H1 (cell line): ENCODE data around the gene PELI2. TPM values are rescaled to one million over a fixed set of nuclear protein-coding genes. Genes with fewer than 3 reads are reported as not detected.

Source experiments
- CTCF ChIA-PET: fragments of 300-600 bp; sonication (Branson Sonifier 250); formaldehyde crosslinking; loops from one replicate; lab custom pipeline; 2021; ENCODE audit not compliant: partially characterized antibody; lab: Charles Lee
- POLR2A ChIA-PET: fragments of 300-600 bp; sonication (Branson Sonifier 250); formaldehyde crosslinking; loops from one replicate; lab custom pipeline; 2021; ENCODE audit warnings: inconsistent platforms; ENCODE audit not compliant: partially characterized antibody; lab: Charles Lee
- DNase-seq, 2 experiments: peaks; one replicate each; pipeline versions ENCODE4 v3.0.0 to v3.0.0-alpha.2; 2010 to 2022; ENCODE audit warnings: low spot score in 2 of 2, low read depth in 1 of 2, mixed read lengths in 1 of 2
- FAIRE-seq: peaks from 2 replicates; lab custom pipeline; 2011; peaks lifted over from hg19 to GRCh38; lab: Jason Lieb, UNC
- H2AFZ ChIP-seq: 2 replicates; pipeline ENCODE4 v1.8.1; 2012; ENCODE audit warnings: low read length, inconsistent platforms
- H2AK5ac ChIP-seq: 2 replicates; pipeline ENCODE4 v1.6.1; 2013; ENCODE audit warnings: low read depth, low read length
- H2BK120ac ChIP-seq: replicated peaks from 2 replicates; pipeline ENCODE3; 2013; ENCODE audit warnings: low read depth, low read length, inconsistent platforms
- H2BK12ac ChIP-seq: 2 replicates; pipeline ENCODE4 v1.6.1; 2013; ENCODE audit warnings: low read depth, low read length
- H2BK15ac ChIP-seq: 2 replicates; pipeline ENCODE4 v1.6.1; 2013; ENCODE audit warnings: low read length
- H2BK20ac ChIP-seq: 2 replicates; pipeline ENCODE4 v1.6.1; 2013; ENCODE audit warnings: low read length
- H2BK5ac ChIP-seq: 2 replicates; pipeline ENCODE4 v1.6.1; 2013; ENCODE audit warnings: low read depth, low read length
- H3K14ac ChIP-seq: 2 replicates; pipeline ENCODE4 v1.6.1; 2013; ENCODE audit warnings: inconsistent platforms; ENCODE audit not compliant: insufficient read length
- H3K18ac ChIP-seq: 2 replicates; pipeline ENCODE4 v1.6.1; 2013; ENCODE audit warnings: low read length; ENCODE audit errors: extremely low read depth
- H3K23ac ChIP-seq: 2 replicates; pipeline ENCODE4 v1.6.1; 2013; ENCODE audit warnings: inconsistent platforms; ENCODE audit not compliant: insufficient read length
- H3K23me2 ChIP-seq: 2 replicates; pipeline ENCODE4 v1.6.1; 2013; ENCODE audit warnings: low read depth, low read length
- H3K27ac ChIP-seq: 2 replicates; pipeline ENCODE4 v1.6.1; 2011; ENCODE audit warnings: low read depth, low read length, inconsistent platforms
- H3K27me3 ChIP-seq, 4 experiments: replicated peaks in 1 of 4; 1 replicate in 1 of 4; 2 replicates in 3 of 4; pipeline versions ENCODE4 v1.6.1 to v1.8.1; 2011 to 2013; ENCODE audit warnings: low read length in 3 of 4, mild to moderate bottlenecking in 3 of 4, inconsistent platforms in 2 of 4, mixed read lengths in 2 of 4, moderate library complexity in 1 of 4; ENCODE audit not compliant: control insufficient read depth in 3 of 4, insufficient read depth in 3 of 4; ENCODE audit errors: extremely low read depth in 1 of 4
- H3K36me3 ChIP-seq, 4 experiments: 2 replicates each; pipeline versions ENCODE4 v1.6.1 to v1.8.1; 2011 to 2013; ENCODE audit warnings: mild to moderate bottlenecking in 4 of 4, low read length in 3 of 4, moderate library complexity in 2 of 4, control low read depth in 1 of 4, inconsistent platforms in 1 of 4; ENCODE audit not compliant: insufficient read depth in 4 of 4, control insufficient read depth in 2 of 4
- H3K4ac ChIP-seq: replicated peaks from 2 replicates; pipeline ENCODE3; 2013; ENCODE audit warnings: low read length, low read depth, mixed read lengths, inconsistent platforms; ENCODE audit not compliant: insufficient read length
- H3K4me1 ChIP-seq, 4 experiments: replicated peaks in 1 of 4; 1 replicate in 1 of 4; 2 replicates in 3 of 4; pipeline versions ENCODE4 v1.6.1 to v1.8.1; 2011 to 2013; ENCODE audit warnings: low read length in 3 of 4, inconsistent platforms in 2 of 4, mixed read lengths in 1 of 4; ENCODE audit not compliant: insufficient read depth in 4 of 4, control insufficient read depth in 3 of 4
- H3K4me2 ChIP-seq, 2 experiments: 2 replicates each; pipeline versions ENCODE4 v1.6.1 to v1.8.1; 2011 to 2013; ENCODE audit warnings: low read depth in 2 of 2, low read length in 2 of 2, control low read depth in 1 of 2, inconsistent platforms in 1 of 2, mild to moderate bottlenecking in 1 of 2; ENCODE audit not compliant: insufficient read depth in 1 of 2
- H3K4me3 ChIP-seq, 4 experiments: fragments of 200-600, 300-600 bp in 1 of 4; sonication (generic), shearing (Covaris generic), sonication (Bioruptor Twin) in 1 of 4; 2 replicates each; pipeline versions ENCODE4 v1.5.1 to v1.8.1; 2011 to 2016; ENCODE audit warnings: low read length in 4 of 4, low read depth in 3 of 4, control low read depth in 2 of 4, inconsistent platforms in 2 of 4, mild to moderate bottlenecking in 2 of 4, mixed read lengths in 1 of 4, moderate library complexity in 1 of 4; ENCODE audit not compliant: insufficient read depth in 2 of 4; ENCODE audit errors: extremely low read depth in 1 of 4
- H3K56ac ChIP-seq: replicated peaks from 2 replicates; pipeline ENCODE3; 2013; ENCODE audit warnings: low read depth, mild to moderate bottlenecking, mixed read lengths, low read length, inconsistent platforms; ENCODE audit not compliant: insufficient read length
- H3K79me1 ChIP-seq: 2 replicates; pipeline ENCODE4 v1.6.1; 2013; ENCODE audit warnings: low read depth, low read length, control low read depth
- H3K79me2 ChIP-seq, 2 experiments: 2 replicates each; pipeline versions ENCODE4 v1.6.1 to v1.8.1; 2012 to 2013; ENCODE audit warnings: low read length in 2 of 2, mild to moderate bottlenecking in 2 of 2, inconsistent platforms in 1 of 2; ENCODE audit not compliant: insufficient read depth in 2 of 2, control insufficient read depth in 1 of 2
- H3K9ac ChIP-seq, 4 experiments: replicated peaks in 1 of 4; 1 replicate in 1 of 4; 2 replicates in 3 of 4; pipeline versions ENCODE4 v1.6.1 to v1.8.1; 2011 to 2013; ENCODE audit warnings: low read depth in 3 of 4, low read length in 3 of 4, control low read depth in 2 of 4, mild to moderate bottlenecking in 2 of 4, moderate library complexity in 2 of 4, inconsistent platforms in 1 of 4; ENCODE audit errors: extremely low read depth in 1 of 4
- H3K9me3 ChIP-seq, 2 experiments: 2 replicates each; pipeline versions ENCODE4 v1.6.1 to v1.8.1; 2012 to 2013; ENCODE audit warnings: mild to moderate bottlenecking in 2 of 2, moderate library complexity in 2 of 2, control low read depth in 1 of 2, inconsistent platforms in 1 of 2, low read depth in 1 of 2, low read length in 1 of 2, mixed read lengths in 1 of 2; ENCODE audit not compliant: insufficient read depth in 2 of 2
- H4K20me1 ChIP-seq, 2 experiments: replicated peaks in 1 of 2; 2 replicates each; pipeline versions ENCODE3 to v1.8.1; 2011 to 2013; ENCODE audit warnings: inconsistent platforms in 2 of 2, low read length in 2 of 2, mild to moderate bottlenecking in 1 of 2; ENCODE audit not compliant: insufficient read depth in 2 of 2, control insufficient read depth in 1 of 2
- H4K5ac ChIP-seq: 2 replicates; pipeline ENCODE4 v1.6.1; 2013; ENCODE audit warnings: low read length, low read depth, mixed read lengths, inconsistent platforms; ENCODE audit not compliant: insufficient read length
- H4K8ac ChIP-seq: 2 replicates; pipeline ENCODE4 v1.8.0; 2013; ENCODE audit warnings: mild to moderate bottlenecking, moderate library complexity, low read length, inconsistent platforms; ENCODE audit not compliant: insufficient read depth; ENCODE audit errors: extremely low read depth
- H4K91ac ChIP-seq: replicated peaks from 2 replicates; pipeline ENCODE3; 2013; ENCODE audit warnings: low read length, mixed read lengths, inconsistent platforms; ENCODE audit not compliant: insufficient read length
- BACH1 ChIP-seq: IDR thresholded peaks from 2 replicates; pipeline ENCODE4 v1.6.1; 2012; ENCODE audit warnings: low read length, improper control_type of control experiment
- BRCA1 ChIP-seq: IDR thresholded peaks from 2 replicates; pipeline ENCODE4 v1.6.1; 2012; ENCODE audit warnings: low read depth, low read length, improper control_type of control experiment
- MAFK ChIP-seq: IDR thresholded peaks from 2 replicates; pipeline ENCODE4 v1.6.1; 2012; ENCODE audit warnings: low read depth, mild to moderate bottlenecking, improper control_type of control experiment, low read length
- RXRA ChIP-seq: IDR thresholded peaks from 2 replicates; pipeline ENCODE4 v1.6.1; 2011; ENCODE audit warnings: low read depth, mild to moderate bottlenecking, low read length, moderate library complexity; ENCODE audit not compliant: insufficient read depth
- SIN3A ChIP-seq, 2 experiments: IDR thresholded peaks in 1 of 2; conservative IDR thresholded peaks in 1 of 2; 2 replicates each; pipeline ENCODE4 v1.6.1; 2011 to 2012; ENCODE audit warnings: low read length in 2 of 2, improper control_type of control experiment in 1 of 2, low read depth in 1 of 2, mild to moderate bottlenecking in 1 of 2
- SIRT6 ChIP-seq: IDR thresholded peaks from one replicate; pipeline ENCODE4 v1.7.1; 2012; ENCODE audit warnings: low read length, inconsistent platforms
- TAF1 ChIP-seq: IDR thresholded peaks from 2 replicates; pipeline ENCODE4 v1.6.1; 2011; ENCODE audit warnings: mild to moderate bottlenecking, low read depth, low read length
- WGBS, 2 experiments: shearing (Covaris generic) in 1 of 2; methylation state at CpG; one replicate each; pipeline versions ENCODE4 v1.1.6 to v1.1.7; 2013 to 2015; ENCODE audit warnings: low lambda C conversion rate in 2 of 2, mixed read lengths in 2 of 2, inconsistent platforms in 1 of 2, low coverage in 1 of 2, missing lambda C conversion rate in 1 of 2; ENCODE audit not compliant: insufficient replicate concordance in 2 of 2, insufficient coverage in 1 of 2, insufficient read length in 1 of 2; ENCODE audit errors: extremely low coverage in 1 of 2, missing lambda C conversion rate in 1 of 2; 5-methylcytosine and 5-hydroxymethylcytosine counted together
- polyA plus RNA-seq, 7 experiments: library from polyadenylated mRNA; depleted of rRNA in 3 of 7; stranded (reverse) in 5 of 7; unstranded in 2 of 7; fragments of >200 nt in 5 of 7; fragments of 200-250 nt in 2 of 7; gene quantifications; 1 replicate in 5 of 7; 2 replicates in 1 of 7; 4 replicates in 1 of 7; pipeline versions ENCODE4 v1.2.1 to v1.2.3, GENCODE V29; 2011 to 2013; ENCODE audit warnings: missing spikeins in 2 of 7, mixed read lengths in 2 of 7
- total RNA-seq: library from RNA; stranded (reverse); fragmentation: NEBNext Ultra II Directional; extraction: Animal tissue kit (Norgen Biotek cat#: 25700); gene quantifications from 2 replicates; pipeline ENCODE4 v1.2.1, GENCODE V29; 2021
- TF ChIP-seq, protein P1 (sequence below), 3 experiments: IDR thresholded peaks; 1 replicate in 2 of 3; 2 replicates in 1 of 3; pipeline versions ENCODE4 v1.5.1 to v1.6.1; 2011; ENCODE audit warnings: low read length in 3 of 3, mild to moderate bottlenecking in 3 of 3, inconsistent platforms in 2 of 3, low read depth in 1 of 3, moderate library complexity in 1 of 3; ENCODE audit not compliant: insufficient read depth in 1 of 3; ENCODE audit errors: control extremely low read depth in 1 of 3

The PELI2 gene
- total and polyA plus RNA-seq, 2 of the 8 experiments (the other 6 are each of a cell fraction or from before 2014, with no cell fraction given) = 14.6 to 25.7 TPM

DNA sequence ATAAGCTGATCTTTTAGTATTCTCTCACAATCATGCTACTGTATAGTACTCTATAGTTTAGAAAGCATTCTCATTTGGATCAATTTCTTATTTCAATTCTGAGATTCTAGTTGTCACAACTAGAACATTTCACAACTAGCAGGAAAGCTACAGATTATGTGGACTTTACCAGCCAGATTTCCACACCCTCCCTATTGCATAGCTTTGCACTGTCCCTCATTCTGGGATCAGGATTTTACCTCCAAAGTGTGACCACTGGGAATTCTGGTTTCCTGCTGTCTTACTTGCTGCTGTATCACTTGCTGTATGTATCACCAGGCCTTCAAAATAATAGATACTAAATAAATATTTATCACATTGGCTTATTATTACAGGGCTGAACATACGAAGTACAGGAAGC lies 10.2 kb upstream of the PELI2 start:
- Histone ChIP-seq H4K8ac (no peak overlapping the region), H3K14ac (no peak overlapping the region), H2BK20ac (no peak overlapping the region), H2AFZ (no peak overlapping the region), H3K27ac (no peak overlapping the region), H3K36me3 (no peaks in the 10 kb centered on the region), H3K56ac (no peak overlapping the region), H2BK12ac (no peak overlapping the region), H4K5ac (no peak overlapping the region), H2BK5ac (no peak overlapping the region), H3K27me3 (no peaks in the 10 kb centered on the region), H3K4me2 (no peak overlapping the region), H3K9me3 (no peaks in the 10 kb centered on the region), H3K9ac (no peak overlapping the region), H3K79me1 (no peaks in the 10 kb centered on the region), H2AK5ac (no peak overlapping the region), H3K4ac (no peak overlapping the region), H3K4me3 (no peak overlapping the region), H2BK15ac (no peak overlapping the region), H3K18ac (no peak overlapping the region), H3K79me2 (no peaks in the 10 kb centered on the region), H2BK120ac (no peak overlapping the region), H3K4me1 (no peaks in the 10 kb centered on the region), H3K23me2 (no peaks in the 10 kb centered on the region), H4K91ac (no peak overlapping the region), H3K23ac (no peak overlapping the region), H4K20me1 (no peaks in the 10 kb centered on the region)
- CTCF ChIA-PET = interaction anchor here (1.2 to 1.4 kb wide), 2 partner anchors 381 to 394 kb away, joined by 3 read pairs; no protein-coding TSS in a partner anchor
- no peak for FAIRE-seq
- 95% methylated on average over 1 of the region's 1 CpG; no CpG with 5 or more reads in 1 of the 2 experiments for WGBS, 2 experiments
- TF ChIP-seq MAFK (no peak), SIRT6 (no peak), TAF1 (no peak), SIN3A (conservative IDR thresholded peaks at IDR 0.05 in 1 of 2, IDR thresholded peaks at IDR 0.05 in 1 of 2; ENCODE audit: low read depth in 1 of 2, low read length in 2 of 2) (no peak), BACH1 (no peak), RXRA (no peak), BRCA1 (no peak)
- TF ChIP-seq, protein P1, sequence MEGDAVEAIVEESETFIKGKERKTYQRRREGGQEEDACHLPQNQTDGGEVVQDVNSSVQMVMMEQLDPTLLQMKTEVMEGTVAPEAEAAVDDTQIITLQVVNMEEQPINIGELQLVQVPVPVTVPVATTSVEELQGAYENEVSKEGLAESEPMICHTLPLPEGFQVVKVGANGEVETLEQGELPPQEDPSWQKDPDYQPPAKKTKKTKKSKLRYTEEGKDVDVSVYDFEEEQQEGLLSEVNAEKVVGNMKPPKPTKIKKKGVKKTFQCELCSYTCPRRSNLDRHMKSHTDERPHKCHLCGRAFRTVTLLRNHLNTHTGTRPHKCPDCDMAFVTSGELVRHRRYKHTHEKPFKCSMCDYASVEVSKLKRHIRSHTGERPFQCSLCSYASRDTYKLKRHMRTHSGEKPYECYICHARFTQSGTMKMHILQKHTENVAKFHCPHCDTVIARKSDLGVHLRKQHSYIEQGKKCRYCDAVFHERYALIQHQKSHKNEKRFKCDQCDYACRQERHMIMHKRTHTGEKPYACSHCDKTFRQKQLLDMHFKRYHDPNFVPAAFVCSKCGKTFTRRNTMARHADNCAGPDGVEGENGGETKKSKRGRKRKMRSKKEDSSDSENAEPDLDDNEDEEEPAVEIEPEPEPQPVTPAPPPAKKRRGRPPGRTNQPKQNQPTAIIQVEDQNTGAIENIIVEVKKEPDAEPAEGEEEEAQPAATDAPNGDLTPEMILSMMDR (IDR thresholded peaks at IDR 0.05; ENCODE audit: control extremely low read depth in 1 of 3, insufficient read depth in 1 of 3, low read depth in 1 of 3, low read length in 3 of 3) = no peak
- no peak for DNase-seq
- POLR2A ChIA-PET = interaction anchor here (1.8 kb wide), 1 partner anchor 10 kb away, joined by 5 read pairs; the partner anchor contains the start of gene PELI2
